ENCODE data around the gene PARD3.

- no peak for TF ChIP-seq CTCF (IDR thresholded peaks at IDR 0.05)
- TF ChIP-seq EP300 (IDR thresholded peaks at IDR 0.05) = no peak
- TF ChIP-seq POLR2A (IDR thresholded peaks at IDR 0.05) = no peak
- TF ChIP-seq POLR2AphosphoS5 (IDR thresholded peaks at IDR 0.05) = no peak
These were observed 101.2 kb downstream of the PARD3 start for GRCh38 chr10:34713875-34714274.
